ENCODE measurements around the gene RWDD1. TPM values are rescaled to one million over a fixed set of nuclear protein-coding genes. Genes with fewer than 3 reads are reported as not detected.

RWDD1 gene
- total and polyA plus RNA-seq, 2 of the 13 experiments (the other 11 are each of a cell fraction or from before 2014, with no cell fraction given) = 27.4 to 67.1 TPM

DNA sequence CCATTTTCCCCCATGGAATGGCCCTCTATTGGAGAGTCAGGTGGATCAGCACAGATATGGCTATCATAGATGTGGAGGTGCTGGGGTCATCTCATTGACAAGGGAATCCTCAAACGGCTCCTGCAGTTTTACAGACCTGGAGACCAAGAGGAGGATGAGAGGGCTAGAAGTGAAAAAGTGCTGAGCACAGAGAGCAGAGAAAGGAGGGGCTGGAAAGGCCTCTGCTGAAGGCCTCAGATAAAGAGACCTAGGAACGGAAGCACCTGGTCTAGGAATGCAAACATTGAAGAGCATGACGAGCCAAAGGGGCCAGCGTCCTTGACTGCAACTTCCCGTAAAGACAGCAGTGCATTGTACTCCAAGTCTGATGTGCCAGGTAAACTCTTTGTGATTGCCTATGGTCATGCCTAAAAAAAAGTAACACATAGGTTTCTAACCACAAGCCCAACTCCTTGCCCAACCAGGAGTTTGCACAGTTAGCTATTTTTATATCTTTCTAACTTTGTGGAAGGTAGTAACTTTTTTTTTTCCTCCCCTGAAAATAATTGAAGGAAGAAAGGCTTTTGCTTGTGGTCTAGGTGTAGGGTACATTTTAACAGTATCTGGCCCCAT, 60.2 kb downstream of the RWDD1 start (continued):
- TF ChIP-seq, protein P1, sequence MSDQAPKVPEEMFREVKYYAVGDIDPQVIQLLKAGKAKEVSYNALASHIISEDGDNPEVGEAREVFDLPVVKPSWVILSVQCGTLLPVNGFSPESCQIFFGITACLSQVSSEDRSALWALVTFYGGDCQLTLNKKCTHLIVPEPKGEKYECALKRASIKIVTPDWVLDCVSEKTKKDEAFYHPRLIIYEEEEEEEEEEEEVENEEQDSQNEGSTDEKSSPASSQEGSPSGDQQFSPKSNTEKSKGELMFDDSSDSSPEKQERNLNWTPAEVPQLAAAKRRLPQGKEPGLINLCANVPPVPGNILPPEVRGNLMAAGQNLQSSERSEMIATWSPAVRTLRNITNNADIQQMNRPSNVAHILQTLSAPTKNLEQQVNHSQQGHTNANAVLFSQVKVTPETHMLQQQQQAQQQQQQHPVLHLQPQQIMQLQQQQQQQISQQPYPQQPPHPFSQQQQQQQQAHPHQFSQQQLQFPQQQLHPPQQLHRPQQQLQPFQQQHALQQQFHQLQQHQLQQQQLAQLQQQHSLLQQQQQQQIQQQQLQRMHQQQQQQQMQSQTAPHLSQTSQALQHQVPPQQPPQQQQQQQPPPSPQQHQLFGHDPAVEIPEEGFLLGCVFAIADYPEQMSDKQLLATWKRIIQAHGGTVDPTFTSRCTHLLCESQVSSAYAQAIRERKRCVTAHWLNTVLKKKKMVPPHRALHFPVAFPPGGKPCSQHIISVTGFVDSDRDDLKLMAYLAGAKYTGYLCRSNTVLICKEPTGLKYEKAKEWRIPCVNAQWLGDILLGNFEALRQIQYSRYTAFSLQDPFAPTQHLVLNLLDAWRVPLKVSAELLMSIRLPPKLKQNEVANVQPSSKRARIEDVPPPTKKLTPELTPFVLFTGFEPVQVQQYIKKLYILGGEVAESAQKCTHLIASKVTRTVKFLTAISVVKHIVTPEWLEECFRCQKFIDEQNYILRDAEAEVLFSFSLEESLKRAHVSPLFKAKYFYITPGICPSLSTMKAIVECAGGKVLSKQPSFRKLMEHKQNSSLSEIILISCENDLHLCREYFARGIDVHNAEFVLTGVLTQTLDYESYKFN (CRISPR knock-in tag; conservative IDR thresholded peaks at IDR 0.05) = peak; percentile 99
- TF ChIP-seq GPN1 (CRISPR knock-in tag; IDR thresholded peaks at IDR 0.05; ENCODE audit: borderline replicate concordance) (no peak), SMAD1 (CRISPR knock-in tag; IDR thresholded peaks at IDR 0.05; ENCODE audit: borderline replicate concordance, low read depth) (no peak; the same call in 1 of the 2 replicates), TBX2 (CRISPR knock-in tag; IDR thresholded peaks at IDR 0.05; ENCODE audit: borderline replicate concordance) (peak; percentile 99), NR2C2 (CRISPR knock-in tag; IDR thresholded peaks at IDR 0.05; ENCODE audit: borderline replicate concordance) (no peak), NCOA2 (CRISPR knock-in tag; IDR thresholded peaks at IDR 0.05) (peak; percentile 99), ZEB1 (IDR thresholded peaks at IDR 0.05; ENCODE audit: insufficient replicate concordance, low read depth) (peak; percentile 99), RFX3 (CRISPR knock-in tag; IDR thresholded peaks at IDR 0.05) (peak; percentile 42; the same call in 1 of the 2 replicates), GABPA (IDR thresholded peaks at IDR 0.05; ENCODE audit: low read depth, low read length) (no peak), GABPA (CRISPR knock-in tag; IDR thresholded peaks at IDR 0.05; ENCODE audit: low read depth) (peak; percentile 87), JUNB (CRISPR knock-in tag; IDR thresholded peaks at IDR 0.05; ENCODE audit: borderline replicate concordance) (no peak), ZNF547 (CRISPR knock-in tag; IDR thresholded peaks at IDR 0.05) (peak; percentile 52; the same call in 1 of the 2 replicates), RORA (CRISPR knock-in tag; IDR thresholded peaks at IDR 0.05) (no peak), HDAC1 (CRISPR knock-in tag; IDR thresholded peaks at IDR 0.05) (peak; percentile 94), RBAK (CRISPR knock-in tag; IDR thresholded peaks at IDR 0.05) (no peak)
- TF ChIP-seq, protein P2, sequence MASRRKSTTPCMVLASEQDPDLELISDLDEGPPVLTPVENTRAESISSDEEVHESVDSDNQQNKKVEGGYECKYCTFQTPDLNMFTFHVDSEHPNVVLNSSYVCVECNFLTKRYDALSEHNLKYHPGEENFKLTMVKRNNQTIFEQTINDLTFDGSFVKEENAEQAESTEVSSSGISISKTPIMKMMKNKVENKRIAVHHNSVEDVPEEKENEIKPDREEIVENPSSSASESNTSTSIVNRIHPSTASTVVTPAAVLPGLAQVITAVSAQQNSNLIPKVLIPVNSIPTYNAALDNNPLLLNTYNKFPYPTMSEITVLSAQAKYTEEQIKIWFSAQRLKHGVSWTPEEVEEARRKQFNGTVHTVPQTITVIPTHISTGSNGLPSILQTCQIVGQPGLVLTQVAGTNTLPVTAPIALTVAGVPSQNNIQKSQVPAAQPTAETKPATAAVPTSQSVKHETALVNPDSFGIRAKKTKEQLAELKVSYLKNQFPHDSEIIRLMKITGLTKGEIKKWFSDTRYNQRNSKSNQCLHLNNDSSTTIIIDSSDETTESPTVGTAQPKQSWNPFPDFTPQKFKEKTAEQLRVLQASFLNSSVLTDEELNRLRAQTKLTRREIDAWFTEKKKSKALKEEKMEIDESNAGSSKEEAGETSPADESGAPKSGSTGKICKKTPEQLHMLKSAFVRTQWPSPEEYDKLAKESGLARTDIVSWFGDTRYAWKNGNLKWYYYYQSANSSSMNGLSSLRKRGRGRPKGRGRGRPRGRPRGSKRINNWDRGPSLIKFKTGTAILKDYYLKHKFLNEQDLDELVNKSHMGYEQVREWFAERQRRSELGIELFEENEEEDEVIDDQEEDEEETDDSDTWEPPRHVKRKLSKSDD (CRISPR knock-in tag; IDR thresholded peaks at IDR 0.05; ENCODE audit: low read depth) = 0 out of 2 replicates have a peak, but pooled peaks have one; percentile 40
- TF ChIP-seq, protein P3, sequence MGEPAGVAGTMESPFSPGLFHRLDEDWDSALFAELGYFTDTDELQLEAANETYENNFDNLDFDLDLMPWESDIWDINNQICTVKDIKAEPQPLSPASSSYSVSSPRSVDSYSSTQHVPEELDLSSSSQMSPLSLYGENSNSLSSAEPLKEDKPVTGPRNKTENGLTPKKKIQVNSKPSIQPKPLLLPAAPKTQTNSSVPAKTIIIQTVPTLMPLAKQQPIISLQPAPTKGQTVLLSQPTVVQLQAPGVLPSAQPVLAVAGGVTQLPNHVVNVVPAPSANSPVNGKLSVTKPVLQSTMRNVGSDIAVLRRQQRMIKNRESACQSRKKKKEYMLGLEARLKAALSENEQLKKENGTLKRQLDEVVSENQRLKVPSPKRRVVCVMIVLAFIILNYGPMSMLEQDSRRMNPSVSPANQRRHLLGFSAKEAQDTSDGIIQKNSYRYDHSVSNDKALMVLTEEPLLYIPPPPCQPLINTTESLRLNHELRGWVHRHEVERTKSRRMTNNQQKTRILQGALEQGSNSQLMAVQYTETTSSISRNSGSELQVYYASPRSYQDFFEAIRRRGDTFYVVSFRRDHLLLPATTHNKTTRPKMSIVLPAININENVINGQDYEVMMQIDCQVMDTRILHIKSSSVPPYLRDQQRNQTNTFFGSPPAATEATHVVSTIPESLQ (CRISPR knock-in tag; conservative IDR thresholded peaks at IDR 0.05) = no peak; the same call in 1 of the 2 replicates
- TF ChIP-seq, protein P4, sequence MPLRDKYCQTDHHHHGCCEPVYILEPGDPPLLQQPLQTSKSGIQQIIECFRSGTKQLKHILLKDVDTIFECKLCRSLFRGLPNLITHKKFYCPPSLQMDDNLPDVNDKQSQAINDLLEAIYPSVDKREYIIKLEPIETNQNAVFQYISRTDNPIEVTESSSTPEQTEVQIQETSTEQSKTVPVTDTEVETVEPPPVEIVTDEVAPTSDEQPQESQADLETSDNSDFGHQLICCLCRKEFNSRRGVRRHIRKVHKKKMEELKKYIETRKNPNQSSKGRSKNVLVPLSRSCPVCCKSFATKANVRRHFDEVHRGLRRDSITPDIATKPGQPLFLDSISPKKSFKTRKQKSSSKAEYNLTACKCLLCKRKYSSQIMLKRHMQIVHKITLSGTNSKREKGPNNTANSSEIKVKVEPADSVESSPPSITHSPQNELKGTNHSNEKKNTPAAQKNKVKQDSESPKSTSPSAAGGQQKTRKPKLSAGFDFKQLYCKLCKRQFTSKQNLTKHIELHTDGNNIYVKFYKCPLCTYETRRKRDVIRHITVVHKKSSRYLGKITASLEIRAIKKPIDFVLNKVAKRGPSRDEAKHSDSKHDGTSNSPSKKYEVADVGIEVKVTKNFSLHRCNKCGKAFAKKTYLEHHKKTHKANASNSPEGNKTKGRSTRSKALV (CRISPR knock-in tag; IDR thresholded peaks at IDR 0.05) = peak; percentile 89

Data from HepG2 (cell line).